ENCODE results near the gene ASRGL1.
A peak's percentile ranks its signal among the peaks of the same experiment; 100 is the strongest.
"Not testable (repeated sequence)": the region's sequence is repeated elsewhere in the genome, so short reads cannot be mapped to it uniquely, and the experiment has no call there.

ASRGL1 gene

DNA sequence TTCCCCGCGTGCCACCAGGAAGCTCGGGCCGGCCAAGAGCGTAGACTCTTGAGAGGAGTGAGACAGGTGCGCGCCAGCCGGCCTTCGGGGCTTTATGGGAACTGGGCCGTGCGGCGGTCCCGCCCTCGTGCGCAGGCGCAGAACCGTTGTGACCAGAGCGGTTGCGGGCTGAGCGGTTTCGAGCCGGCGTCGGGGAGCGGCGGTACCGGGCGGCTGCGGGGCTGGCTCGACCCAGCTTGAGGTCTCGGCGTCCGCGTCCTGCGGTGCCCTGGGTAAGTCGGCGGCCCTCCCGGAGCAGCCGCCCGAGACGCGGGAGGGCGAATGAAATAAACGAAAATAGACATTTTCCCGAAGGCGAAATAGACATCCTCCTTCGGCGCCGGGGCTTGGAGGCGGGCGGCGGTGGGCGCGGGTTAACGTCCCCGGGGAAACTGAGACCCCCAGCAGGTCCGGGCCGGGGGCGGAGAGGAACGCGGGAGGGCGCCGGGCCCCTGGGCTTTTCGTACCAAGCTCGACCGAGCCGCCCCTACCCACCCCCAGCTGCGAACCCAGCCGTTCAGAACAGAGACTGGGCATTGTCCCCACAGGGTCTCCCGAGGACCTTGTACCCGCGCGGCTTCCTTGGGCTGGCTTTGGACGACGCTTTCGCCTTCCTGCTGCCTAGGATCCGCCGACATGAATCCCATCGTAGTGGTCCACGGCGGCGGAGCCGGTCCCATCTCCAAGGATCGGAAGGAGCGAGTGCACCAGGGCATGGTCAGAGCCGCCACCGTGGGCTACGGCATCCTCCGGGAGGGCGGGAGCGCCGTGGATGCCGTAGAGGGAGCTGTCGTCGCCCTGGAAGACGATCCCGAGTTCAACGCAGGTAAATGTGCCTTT is at the start of gene ASRGL1:
TSS of gene ASRGL1 (plus strand) at position 146 of the 879 bp plus-strand sequence. CDS start at position 676, 530 bp downstream.
- DNase-seq, result peak; percentile 77

DNA sequence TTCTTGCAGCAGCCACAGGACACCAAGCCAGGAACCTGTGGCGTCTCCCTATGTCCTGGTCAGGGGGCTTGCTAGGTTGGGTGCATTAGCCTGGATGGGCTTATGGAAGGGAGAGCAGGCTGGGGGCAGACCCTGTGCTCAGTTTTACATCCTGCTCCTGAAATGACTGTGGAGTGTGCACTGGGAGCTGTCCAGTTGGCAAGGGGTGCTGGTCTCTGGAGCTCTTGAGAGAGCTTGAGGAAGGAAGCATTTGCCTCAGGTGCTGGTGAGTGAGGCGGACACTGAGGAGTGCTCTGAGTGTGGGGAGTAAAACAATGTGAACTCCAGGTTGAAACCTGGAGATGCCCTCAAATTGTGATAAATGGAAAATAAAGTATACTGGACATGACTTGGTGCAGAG is 41.7 kb upstream of the ASRGL1 start:
- DNase-seq, result no peak

DNA sequence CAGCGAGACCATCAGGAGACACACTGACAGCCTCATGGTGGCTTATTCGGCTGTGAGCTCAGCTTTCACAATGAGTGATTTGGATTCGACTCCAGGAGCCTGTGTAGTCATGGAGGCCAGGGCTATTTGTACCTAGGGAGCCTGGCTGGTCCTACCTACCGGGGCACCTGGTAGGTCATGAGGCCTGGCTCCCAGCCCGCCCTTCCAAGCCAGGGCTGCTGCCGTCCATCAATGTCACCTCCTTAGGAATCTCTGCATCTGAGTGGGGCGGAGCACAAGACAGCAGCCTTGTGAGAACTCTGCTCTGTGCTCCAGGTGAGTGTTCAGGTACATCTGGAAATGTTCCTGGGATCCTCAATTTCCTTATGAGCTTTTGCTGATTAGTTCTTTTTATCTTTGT is 38.3 kb upstream of the ASRGL1 start, which contains the start of gene SCGB1D4:
TSS of gene SCGB1D4 (minus strand) at position 101 of the 400 bp plus-strand sequence. CDS start at position 36, 65 bp downstream.
- no peak for DNase-seq

DNA sequence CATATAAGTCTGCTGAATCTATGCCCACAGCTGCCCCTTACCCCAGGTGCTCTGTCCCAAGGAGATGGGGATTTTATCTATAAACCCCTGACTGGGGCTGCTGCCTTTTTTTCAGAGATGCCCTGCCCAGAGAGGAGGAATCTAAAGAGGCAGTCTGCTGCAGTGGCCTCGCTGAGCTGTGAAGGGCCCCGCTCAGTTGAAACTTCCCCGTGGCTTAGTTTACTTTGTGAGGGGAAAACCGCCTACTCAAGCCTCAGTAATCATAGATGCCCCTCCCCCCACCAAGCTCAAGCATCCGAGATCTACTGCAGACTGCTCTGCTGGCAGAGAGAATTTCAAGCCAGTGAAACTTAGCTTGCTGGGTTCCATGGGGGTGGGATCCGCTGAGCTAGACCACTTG is 31.0 kb upstream of the ASRGL1 start:
- no peak for DNase-seq

DNA sequence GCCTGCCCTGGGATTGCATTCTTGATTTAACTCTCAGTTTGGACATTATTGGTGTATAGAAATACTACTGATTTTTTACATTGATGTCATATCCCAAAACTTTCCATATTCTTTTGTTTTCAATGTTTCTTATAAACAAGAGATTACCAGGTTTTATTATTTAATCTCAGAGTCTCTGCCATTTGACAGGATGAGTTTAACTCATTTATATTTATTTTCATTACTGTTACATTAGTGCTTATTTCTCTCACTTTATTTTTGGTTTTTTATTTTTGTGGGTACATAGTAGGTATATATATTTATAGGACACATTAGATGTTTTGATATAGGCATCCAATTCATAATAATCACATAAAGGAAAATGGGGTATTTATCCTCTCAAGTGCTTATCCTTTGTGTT is 29.3 kb upstream of the ASRGL1 start:
- DNase-seq, result no peak

DNA sequence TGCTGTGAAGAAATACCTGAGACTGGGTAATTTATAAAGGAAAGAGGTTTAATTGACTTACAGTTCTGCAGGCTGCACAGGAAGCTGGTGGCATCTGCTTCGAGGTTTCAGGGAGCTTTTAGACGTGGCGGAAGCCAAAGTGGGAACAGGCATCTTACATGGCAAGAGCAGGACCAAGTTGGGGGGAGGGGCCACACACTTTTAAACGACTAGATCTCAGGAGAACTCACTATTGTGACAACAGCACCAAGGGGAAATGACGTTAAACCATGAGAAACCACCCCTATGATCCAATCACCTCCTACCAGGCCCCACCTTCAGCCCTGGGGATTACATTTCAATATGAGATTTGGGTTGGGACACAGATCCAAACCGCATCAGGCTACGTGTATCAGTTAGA is 27.3 kb upstream of the ASRGL1 start:
- no peak for DNase-seq

DNA sequence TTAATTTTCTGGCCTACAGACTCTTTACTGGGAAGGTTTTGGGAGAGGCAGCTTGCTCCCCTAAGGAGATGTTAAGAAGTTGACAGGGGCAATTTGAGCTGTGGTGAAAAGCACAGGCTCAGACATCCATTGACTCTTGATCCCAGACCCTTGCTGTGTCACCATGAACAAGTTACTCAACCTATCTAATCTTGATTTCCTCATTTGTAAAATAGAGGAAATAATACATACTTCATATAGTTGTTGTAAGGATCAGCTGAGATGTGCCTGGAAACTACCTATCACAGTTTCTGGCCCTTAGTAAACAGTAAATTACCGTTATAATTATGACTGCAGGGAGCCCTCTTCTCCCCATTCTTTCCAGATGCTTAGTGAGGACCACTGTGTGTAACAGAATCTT is 21.8 kb upstream of the ASRGL1 start:
- no peak for DNase-seq

DNA sequence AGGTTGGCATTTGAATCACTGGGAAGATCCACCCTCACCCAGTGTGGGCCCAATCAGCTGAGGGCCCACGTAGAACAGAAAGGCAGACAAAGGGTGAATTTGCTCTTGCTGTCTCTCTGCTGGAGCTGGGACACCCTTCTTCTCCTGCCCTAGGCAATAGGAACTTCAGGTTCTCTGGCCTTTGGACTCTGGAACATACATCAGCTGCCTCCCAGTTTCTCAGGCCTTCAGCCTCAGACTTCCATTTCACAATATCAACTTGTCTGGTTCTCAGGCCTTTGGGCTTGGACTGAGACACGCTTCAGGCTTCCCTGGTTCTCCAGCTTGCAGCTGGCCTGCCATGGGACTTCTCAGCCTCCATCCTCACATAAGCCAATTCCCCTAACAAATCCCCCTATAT is 14.7 kb upstream of the ASRGL1 start:
- DNase-seq, result no peak

DNA sequence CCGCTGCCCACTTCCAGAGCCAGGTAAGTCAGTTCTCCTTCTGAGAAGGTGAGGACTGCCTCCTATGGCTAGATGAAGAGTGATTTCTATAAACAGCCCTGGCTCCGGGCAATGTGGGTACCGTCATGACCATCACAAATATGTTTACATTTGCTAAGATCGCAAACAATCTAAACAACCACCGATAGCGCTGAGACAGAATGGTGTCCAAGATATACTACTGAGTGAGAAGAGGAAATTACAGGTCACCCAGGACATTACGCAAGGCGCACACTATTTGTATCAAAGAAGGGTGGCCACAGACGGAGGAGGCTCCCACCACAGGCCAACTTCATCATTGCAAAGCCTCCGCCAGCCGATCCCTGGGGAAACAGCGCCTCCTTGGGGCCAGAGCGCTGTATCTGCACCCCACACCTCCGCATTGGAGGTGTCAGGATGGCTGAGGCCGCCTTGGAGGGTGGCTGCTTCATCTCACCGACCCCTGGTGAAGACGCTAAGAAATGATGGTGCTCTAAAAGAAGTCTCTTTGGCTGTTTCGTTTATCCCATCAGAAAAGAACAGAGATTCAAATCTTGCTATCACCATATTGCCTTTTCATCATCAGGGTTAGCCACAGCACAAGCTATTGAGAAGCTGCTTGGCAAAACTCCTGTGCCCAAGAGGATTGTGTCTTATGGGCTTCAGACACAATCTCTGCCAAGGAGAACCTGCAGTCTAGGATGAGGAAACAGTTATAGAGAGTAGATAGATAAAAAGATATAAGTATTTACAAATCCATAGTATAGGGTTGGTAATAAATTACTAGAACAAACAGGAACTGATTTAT is 12.3 kb upstream of the ASRGL1 start:
- DNase-seq, result no peak

DNA sequence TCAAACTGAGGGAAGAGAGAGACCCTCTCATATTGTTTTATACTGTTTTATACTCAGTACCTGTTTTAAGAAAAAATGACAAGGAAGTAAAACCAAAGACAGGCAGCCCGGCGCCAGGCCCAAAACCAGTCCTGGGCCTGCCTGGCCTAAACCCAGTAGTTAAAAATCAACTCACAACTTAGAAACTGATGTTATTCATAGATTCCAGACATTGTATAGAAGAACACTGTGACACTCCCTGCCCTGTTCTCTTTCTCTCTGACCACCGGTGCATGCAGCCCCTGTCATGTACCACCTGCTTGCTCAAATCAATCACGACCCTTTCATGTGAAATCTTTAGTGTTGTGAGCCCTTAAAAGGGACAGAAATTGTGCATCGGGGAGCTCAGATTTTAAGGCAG is 11.5 kb upstream of the ASRGL1 start:
- DNase-seq, result not testable (repeated sequence)

DNA sequence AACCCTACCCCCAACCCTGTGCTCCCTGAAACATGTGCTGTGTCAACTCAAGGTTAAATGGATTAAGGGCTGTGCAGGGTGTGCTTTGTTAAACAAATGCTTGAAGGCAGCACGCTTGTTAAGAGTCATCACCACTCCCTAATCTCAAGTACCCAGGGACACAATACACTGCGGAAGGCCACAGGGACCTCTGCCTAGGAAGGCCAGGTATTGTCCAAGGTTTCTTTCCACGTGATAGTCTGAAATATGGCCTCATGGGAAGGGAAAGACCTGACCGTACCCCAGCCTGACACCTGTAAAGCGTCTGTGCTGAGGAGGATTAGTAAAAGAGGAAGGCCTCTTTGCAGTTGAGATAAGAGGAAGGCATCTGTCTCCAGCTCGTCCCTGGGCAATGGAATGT is 10.5 kb upstream of the ASRGL1 start:
- not testable (repeated sequence) for DNase-seq

DNA sequence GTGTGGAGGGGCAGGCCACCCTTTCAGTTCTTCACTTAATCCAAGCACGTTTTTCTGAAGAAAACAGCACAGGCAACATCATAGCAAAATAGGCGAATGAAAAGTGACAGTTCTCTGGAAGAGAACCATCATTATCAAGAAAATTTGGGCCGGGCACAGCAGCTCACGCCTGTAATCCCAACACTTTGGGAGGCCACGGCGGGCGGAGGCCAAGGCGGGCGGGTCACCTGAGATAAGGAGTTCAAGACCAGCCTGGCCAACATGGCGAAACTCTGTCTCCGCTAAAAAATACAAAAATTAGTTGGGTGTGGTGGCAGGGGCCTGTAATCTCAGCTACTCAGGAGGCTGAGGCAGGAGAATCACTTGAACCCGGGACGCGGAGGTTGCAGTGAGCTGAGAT is 9.7 kb upstream of the ASRGL1 start:
- not testable (repeated sequence) for DNase-seq

DNA sequence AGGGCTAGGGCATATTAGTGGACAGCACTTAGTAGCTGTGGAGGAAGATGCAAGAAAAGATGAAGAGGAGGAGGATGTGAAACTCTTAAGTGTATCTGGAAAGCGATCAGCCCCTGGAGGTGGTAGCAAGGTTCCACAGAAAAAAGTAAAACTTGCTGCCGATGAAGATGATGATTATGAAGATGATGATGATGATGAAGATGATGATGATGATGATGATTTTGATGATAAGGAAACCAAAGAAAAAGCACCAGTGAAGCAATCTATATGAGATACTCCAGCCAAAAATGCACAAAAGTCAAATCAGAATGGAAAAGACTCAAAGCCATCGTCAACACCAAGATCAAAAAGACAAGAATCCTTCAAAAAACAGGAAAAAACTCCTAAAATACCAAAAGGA is 6.0 kb upstream of the ASRGL1 start:
- DNase-seq, result not testable (repeated sequence)

DNA sequence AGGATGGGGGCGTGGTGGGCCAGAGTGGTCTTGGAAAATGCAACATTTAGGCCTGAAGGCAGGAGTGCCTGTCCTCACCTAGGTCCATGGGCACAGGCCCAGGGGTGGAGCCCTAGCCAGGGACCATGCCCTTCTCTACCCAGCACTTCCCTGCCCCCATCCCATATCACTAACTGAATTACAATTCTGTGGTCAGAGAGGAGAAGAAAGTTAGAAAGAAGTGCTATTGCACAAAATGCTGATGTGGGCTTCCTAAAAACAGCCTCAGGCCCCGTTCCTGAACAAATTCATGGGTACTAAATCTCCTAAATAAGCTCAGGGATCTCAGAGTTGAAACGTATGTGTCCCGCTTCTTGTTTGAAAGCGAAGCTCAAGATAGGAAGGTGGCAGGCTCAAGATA is 3.5 kb upstream of the ASRGL1 start:
- no peak for DNase-seq

DNA sequence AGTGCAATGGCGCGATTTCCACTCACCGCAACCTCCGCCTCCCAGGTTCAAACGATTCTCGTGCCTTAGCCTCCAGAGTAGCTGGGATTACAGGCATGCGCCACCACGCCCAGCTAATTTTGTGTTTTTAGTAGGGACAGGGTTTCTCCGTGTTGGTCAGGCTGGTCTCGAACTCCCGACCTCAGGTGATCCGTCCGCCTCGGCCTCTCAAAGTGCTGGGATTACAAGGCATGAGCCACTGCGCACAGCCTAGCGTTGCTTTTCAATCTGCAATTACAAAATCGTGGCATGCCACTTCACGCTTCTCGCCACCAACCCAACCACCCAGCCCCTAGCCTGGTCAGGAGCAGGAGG is 322 bp upstream of the ASRGL1 start:
- not testable (repeated sequence) for DNase-seq

DNA sequence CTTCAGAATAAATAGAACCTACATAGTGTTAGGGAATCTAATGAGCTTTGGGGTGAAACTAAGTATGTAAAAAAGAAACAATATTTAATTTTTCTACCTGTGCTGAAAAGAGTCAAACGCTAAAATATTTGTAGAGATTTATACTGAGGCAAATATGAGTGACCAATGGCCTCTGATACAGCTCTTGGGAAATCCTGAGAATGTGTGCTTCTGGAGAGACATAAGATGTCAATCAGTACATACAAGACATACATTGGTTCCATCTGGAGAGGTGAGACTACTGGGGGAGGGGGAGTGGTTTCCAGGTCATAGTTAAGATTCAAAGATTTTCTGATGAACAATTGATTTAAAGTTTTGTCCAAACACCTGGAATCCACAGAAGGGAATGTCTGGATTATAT is 970 bp downstream of the ASRGL1 start:
- no peak for DNase-seq

DNA sequence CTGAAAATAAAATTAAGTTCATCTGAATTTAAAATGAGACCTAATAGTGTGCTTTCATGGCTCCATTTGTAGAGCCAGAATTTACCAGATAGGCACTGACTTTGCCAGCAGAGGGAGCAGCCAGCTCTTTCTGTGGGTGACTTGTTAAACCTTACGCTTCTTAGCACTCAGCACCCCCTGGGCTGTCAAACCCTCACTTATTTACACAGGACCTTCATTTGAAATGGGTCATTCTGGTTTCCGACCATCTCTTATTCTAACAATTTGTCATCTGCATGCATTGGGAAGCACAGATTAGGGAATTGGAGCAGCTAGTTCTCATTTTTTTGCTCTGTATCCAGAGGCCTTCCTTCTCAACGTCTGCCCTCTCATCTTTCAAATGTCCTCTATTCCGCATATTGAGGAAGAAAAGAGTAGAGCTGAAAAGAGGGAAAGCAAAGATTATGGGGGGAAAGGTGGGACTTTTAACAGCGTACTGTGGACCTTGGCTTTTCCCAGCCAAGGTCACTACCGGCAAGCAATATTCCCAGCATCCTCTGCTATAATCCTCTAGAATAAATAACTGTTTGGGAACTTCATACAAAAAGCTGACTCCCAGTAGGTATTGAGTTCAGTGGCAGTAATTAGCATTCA is 3.1 kb downstream of the ASRGL1 start:
- no peak for DNase-seq

DNA sequence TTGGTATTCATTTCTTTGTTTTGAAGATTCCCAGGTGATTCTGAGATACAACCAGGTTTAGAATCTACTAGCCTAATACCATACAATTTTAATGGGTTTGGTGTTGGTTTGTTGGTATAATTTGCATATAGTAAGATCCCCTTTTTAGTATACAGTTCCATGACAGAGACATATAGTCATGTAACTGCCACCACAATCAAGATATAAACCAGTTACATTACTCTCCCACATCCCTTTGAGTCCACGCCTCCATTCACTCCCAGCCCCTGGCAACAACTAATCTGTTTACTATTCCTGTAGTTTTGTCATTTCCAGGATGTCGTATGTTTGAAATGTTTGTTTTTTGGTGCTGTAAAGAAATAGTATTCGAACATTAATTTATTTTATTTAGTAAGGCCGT is 4.3 kb downstream of the ASRGL1 start:
- no peak for DNase-seq

DNA sequence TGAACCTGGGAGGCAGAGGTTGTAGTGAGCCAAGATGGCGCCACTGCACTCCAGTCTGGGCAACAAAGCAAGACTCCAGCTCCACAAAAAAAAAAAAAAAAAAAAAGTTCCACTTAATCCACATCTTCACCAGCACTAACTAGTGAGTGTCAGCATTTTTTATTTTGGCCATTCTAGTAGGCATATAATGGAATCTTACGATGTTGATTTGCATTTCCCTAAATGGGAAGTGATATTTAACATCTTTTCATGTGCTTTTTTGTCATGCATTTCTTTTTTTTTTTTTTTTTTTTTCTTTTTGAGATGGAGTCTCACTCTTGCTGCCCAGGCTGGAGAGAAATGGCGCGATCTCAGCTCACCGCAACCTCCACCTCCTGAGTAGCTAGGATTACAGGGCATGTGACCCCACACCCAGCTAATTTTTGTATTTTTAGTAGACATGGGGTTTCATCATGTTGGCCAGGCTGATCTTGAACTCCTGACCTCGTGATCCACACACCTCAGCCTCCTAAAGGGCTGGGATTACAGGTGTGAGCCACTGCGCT is 6.5 kb downstream of the ASRGL1 start:
- not testable (repeated sequence) for DNase-seq

DNA sequence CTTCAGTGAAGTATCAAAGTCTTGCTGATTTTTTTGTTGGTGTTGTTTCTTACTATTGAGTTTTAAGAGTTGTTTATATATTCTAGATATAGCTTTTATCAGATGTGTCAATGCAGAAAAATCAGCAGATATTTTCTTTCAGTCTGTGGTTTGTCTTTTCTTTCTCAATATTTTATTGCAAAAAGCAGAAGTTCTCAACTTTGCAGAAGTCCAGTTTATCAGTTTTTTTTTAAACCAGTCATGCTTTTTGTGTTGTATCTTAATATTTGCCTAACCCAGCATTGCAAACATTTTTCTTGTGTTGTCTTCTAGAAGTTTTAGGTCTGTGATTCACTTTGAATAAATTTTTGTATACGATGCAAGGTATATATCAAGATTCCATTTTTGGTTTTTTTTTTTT is 7.0 kb downstream of the ASRGL1 start:
- no peak for DNase-seq

DNA sequence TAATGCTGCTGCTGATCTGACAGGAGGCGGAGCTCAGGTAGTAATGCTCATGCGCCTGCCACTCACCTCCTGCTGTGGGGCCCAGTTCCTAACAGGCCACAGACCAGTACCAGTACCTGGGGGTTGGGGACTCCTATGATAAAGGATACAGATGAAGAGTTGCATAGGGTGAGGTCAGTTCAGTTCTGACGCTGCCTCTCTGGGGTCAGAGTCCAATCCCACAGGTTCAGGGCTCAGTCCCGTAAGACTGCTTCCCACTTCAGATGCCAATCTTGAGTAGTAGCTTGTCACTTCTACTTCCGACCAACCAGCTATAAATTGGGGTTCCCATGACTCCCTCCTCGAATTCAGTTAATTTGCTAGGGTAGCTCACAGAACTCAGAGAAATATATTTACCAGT is 8.6 kb downstream of the ASRGL1 start:
- no peak for DNase-seq

DNA sequence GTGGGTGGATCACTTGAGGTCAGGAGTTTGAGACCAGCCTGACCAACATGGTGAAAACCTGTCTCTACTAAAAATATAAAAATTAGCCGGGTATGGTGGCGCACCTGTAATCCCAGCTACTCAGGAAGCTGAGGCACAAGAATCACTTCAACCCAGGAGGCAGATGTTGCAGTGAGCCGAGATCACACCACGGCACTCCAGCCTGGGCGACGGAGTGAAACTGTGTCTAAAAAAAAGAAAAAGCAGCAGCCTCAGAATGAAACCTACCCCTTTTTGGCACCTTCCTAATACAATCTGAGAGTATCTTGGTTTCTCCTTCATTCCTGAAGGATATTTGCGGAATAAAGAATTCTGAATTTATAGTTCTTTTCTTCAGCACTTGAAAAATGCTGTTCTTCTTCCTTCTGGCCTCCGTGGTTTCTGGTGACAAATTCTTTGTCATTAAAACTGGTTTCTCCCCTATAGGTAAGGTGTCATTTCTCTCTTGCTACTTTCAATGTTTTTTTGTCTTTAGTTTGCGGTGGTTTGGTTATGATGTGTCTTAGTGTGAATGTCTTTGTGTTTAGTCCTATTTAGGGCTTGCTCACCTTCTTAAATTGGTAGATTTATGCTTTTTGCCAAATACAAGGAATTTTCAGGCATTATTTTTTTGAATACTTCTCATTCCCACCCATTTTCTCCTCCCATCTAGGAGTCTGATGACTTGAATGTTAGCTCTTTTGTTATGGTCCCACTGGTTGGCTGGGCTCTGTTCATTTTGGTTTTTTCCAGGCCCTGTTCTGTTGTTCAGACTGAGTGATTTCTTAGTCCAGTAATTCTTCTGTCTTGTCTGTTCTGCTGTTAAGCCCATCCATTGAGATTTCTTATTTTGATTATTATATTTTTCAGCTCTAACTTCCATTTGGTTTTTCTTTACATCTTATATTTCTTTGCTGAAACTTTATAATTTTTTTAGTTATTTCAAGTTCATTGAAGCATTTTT is 15.4 kb downstream of the ASRGL1 start:
- DNase-seq, result no peak

All from NCI-H748 treated with DMSO at 0.1 percent for 48 hours (cell line).